Central memory CD4-positive, alpha-beta T cell (primary cell): ENCODE results near the gene MBNL3.

Experiments
- DNase-seq: peaks from one replicate; pipeline ENCODE4 v3.0.0; 2022

MBNL3 gene

GRCh38 chrX:132413459-132413858 is 75.4 kb downstream of the MBNL3 start:
- no peak for DNase-seq

GRCh38 chrX:132412208-132412607 is 76.6 kb downstream of the MBNL3 start:
- no peak for DNase-seq

- DNase-seq: no peak
These were observed 77.4 kb downstream of the MBNL3 start for GRCh38 chrX:132411310-132411977.

GRCh38 chrX:132409780-132410556 is 78.9 kb downstream of the MBNL3 start:
- DNase-seq: no peak

- no peak for DNase-seq
These were observed 81.1 kb downstream of the MBNL3 start for GRCh38 chrX:132407691-132408090.

- DNase-seq: no peak
These were observed 82.7 kb downstream of the MBNL3 start for GRCh38 chrX:132406106-132406505.

GRCh38 chrX:132404266-132404665 is 84.6 kb downstream of the MBNL3 start:
- DNase-seq: no peak

GRCh38 chrX:132401935-132402334 is 86.9 kb downstream of the MBNL3 start:
- no peak for DNase-seq

GRCh38 chrX:132400706-132401105 is 88.1 kb downstream of the MBNL3 start:
- no peak for DNase-seq

GRCh38 chrX:132395645-132396044 is 93.2 kb downstream of the MBNL3 start:
- no peak for DNase-seq

GRCh38 chrX:132395026-132395425 is 93.8 kb downstream of the MBNL3 start:
- no peak for DNase-seq

- no peak for DNase-seq
These were observed 94.2 kb downstream of the MBNL3 start for GRCh38 chrX:132394591-132394990.

GRCh38 chrX:132393992-132394391 is 94.8 kb downstream of the MBNL3 start:
- no peak for DNase-seq

- no peak for DNase-seq
These were observed 95.4 kb downstream of the MBNL3 start for GRCh38 chrX:132393485-132393884.

- DNase-seq: no peak
These were observed 95.8 kb downstream of the MBNL3 start for GRCh38 chrX:132393085-132393484.

GRCh38 chrX:132390792-132391191 is 98.0 kb downstream of the MBNL3 start:
- DNase-seq: no peak

GRCh38 chrX:132389480-132389879 is 99.4 kb downstream of the MBNL3 start:
- no peak for DNase-seq

- no peak for DNase-seq
These were observed 100.5 kb downstream of the MBNL3 start for GRCh38 chrX:132388371-132388770.

GRCh38 chrX:132384301-132384700 is 104.5 kb downstream of the MBNL3 start:
- no peak for DNase-seq

GRCh38 chrX:132382068-132382467 is 106.8 kb downstream of the MBNL3 start:
- no peak for DNase-seq

- DNase-seq: no peak
These were observed 110.6 kb downstream of the MBNL3 start for GRCh38 chrX:132378281-132378680.

GRCh38 chrX:132375941-132376340 is 112.9 kb downstream of the MBNL3 start:
- no peak for DNase-seq

GRCh38 chrX:132373610-132374009 is 115.2 kb downstream of the MBNL3 start:
- no peak for DNase-seq

GRCh38 chrX:132369617-132370326 is 119.1 kb downstream of the MBNL3 start:
- DNase-seq: no peak
